H1 (cell line): ENCODE measurements around the gene NCAPD3.
A peak's percentile ranks its signal among the peaks of the same experiment; 100 is the strongest.

Experiments used
- CEBPB ChIP-seq: IDR thresholded peaks from 2 replicates; pipeline ENCODE4 v1.6.1; 2012; ENCODE audit warnings: low read depth, low read length
- CTCF ChIP-seq, 3 experiments: IDR thresholded peaks; 1 replicate in 2 of 3; 2 replicates in 1 of 3; pipeline versions ENCODE4 v1.5.1 to v1.6.1; 2011; ENCODE audit warnings: low read length in 3 of 3, mild to moderate bottlenecking in 3 of 3, inconsistent platforms in 2 of 3, low read depth in 1 of 3, moderate library complexity in 1 of 3; ENCODE audit not compliant: insufficient read depth in 1 of 3; ENCODE audit errors: control extremely low read depth in 1 of 3
- JUND ChIP-seq: IDR thresholded peaks from 2 replicates; pipeline ENCODE4 v1.6.1; 2011; ENCODE audit warnings: mild to moderate bottlenecking, improper control_type of control experiment, low read length
- MAX ChIP-seq: IDR thresholded peaks from 2 replicates; pipeline ENCODE4 v1.6.1; 2012; ENCODE audit warnings: inconsistent platforms
- PHF8 ChIP-seq: fragments of 200-600 bp; sonication (generic); conservative IDR thresholded peaks from 2 replicates; pipeline ENCODE4 v1.7.1; 2012; ENCODE audit warnings: low read depth, mild to moderate bottlenecking, inconsistent platforms, low read length, moderate library complexity
- POLR2A ChIP-seq, 2 experiments: IDR thresholded peaks; 1 replicate in 1 of 2; 2 replicates in 1 of 2; pipeline ENCODE4 v1.6.1; 2011; ENCODE audit warnings: low read depth in 2 of 2, low read length in 2 of 2, mild to moderate bottlenecking in 2 of 2; ENCODE audit errors: control extremely low read depth in 1 of 2
- POLR2AphosphoS5 ChIP-seq: IDR thresholded peaks from 2 replicates; pipeline ENCODE4 v1.6.1; 2011; ENCODE audit warnings: low read depth, low read length
- RFX5 ChIP-seq: IDR thresholded peaks from 2 replicates; pipeline ENCODE4 v1.6.1; 2011; ENCODE audit warnings: low read depth, low read length, improper control_type of control experiment, borderline replicate concordance
- RXRA ChIP-seq: IDR thresholded peaks from 2 replicates; pipeline ENCODE4 v1.6.1; 2011; ENCODE audit warnings: low read depth, mild to moderate bottlenecking, low read length, moderate library complexity; ENCODE audit not compliant: insufficient read depth
- TCF12 ChIP-seq: IDR thresholded peaks from 2 replicates; pipeline ENCODE4 v1.6.1; 2011; ENCODE audit warnings: low read depth, mild to moderate bottlenecking, low read length
- TEAD4 ChIP-seq: IDR thresholded peaks from 2 replicates; pipeline ENCODE4 v1.6.1; 2012; ENCODE audit warnings: low read depth, low read length, inconsistent platforms, mixed read lengths
- USF2 ChIP-seq: IDR thresholded peaks from 2 replicates; pipeline ENCODE4 v1.6.1; 2011; ENCODE audit warnings: low read length, improper control_type of control experiment

GRCh38 chr11:134261626-134262488, 38.1 kb upstream of the NCAPD3 start:
- no peak for TF ChIP-seq MAX
- no peak for TF ChIP-seq PHF8
- TF ChIP-seq USF2 = no peak
- TF ChIP-seq JUND = no peak
- TF ChIP-seq CTCF (IDR thresholded peaks at IDR 0.05; ENCODE audit: control extremely low read depth in 1 of 3, insufficient read depth in 1 of 3, low read depth in 1 of 3, low read length in 3 of 3) = peak; percentile 70 to 86 (median 76)
- TF ChIP-seq TEAD4 = no peak
- 0 out of 2 replicates have a peak, but pooled peaks have one; percentile 34 for TF ChIP-seq POLR2AphosphoS5
- no peak for TF ChIP-seq POLR2A (IDR thresholded peaks at IDR 0.05; ENCODE audit: control extremely low read depth in 1 of 2, low read depth in 2 of 2, low read length in 2 of 2)
- no peak for TF ChIP-seq RFX5
- no peak for TF ChIP-seq TCF12
- TF ChIP-seq CEBPB = no peak
- no peak for TF ChIP-seq RXRA
